Ascending aorta (tissue), 2 donors: ENCODE data around the gene BCAR1. TPM values are rescaled to one million over a fixed set of nuclear protein-coding genes. Genes with fewer than 3 reads are reported as not detected.

Experiments
- DNase-seq, 2 donors: peaks; one replicate each; pipeline ENCODE4 v3.0.0-alpha.2; 2019; ENCODE audit warnings: low spot score in 2 of 2
- H3K27ac ChIP-seq, 2 donors: fragments of 200-600 bp; sonication (generic); one replicate each; pipeline ENCODE4 v1.5.1; 2016 to 2017; ENCODE audit warnings: mild to moderate bottlenecking in 1 of 2
- H3K27me3 ChIP-seq: fragments of 200-600 bp; sonication (generic); one replicate; pipeline ENCODE4 v1.5.1; 2017
- H3K36me3 ChIP-seq, 2 donors: fragments of 200-600 bp; sonication (generic); one replicate each; pipeline ENCODE4 v1.5.1; 2016
- H3K4me1 ChIP-seq, 2 donors: fragments of 200-600 bp; sonication (generic); one replicate each; pipeline ENCODE4 v1.5.1; 2016 to 2017; ENCODE audit warnings: mild to moderate bottlenecking in 1 of 2
- H3K4me3 ChIP-seq, 2 donors: fragments of 200-600 bp; sonication (generic); one replicate each; pipeline ENCODE4 v1.5.1; 2016 to 2017; ENCODE audit warnings: mild to moderate bottlenecking in 1 of 2
- H3K9me3 ChIP-seq, 2 donors: fragments of 200-600 bp; sonication (generic); one replicate each; pipeline ENCODE4 v1.5.1; 2016
- CTCF ChIP-seq, 3 experiments: fragments of 200-600 bp in 2 of 3; fragments of 450-650 bp in 1 of 3; sonication (generic) in 2 of 3; IDR thresholded peaks; one replicate each; pipeline ENCODE4 v1.5.1; 2016 to 2019; ENCODE audit warnings: antibody characterized with exemption in 3 of 3, mild to moderate bottlenecking in 1 of 3, moderate library complexity in 1 of 3
- intact Hi-C: fragments of 100-400 bp; cut with DNase I; formaldehyde crosslinking; loops from one replicate; pipeline ENCODE4 v1.15.1; 2023
- total RNA-seq: library from RNA; depleted of rRNA; stranded (reverse); fragments of >200 nt; gene quantifications from one replicate; pipeline ENCODE4 v1.1.0, GENCODE V29; 2016

Gene BCAR1
- total RNA-seq, 1 donor from 2014 or later: 243 TPM

DNA sequence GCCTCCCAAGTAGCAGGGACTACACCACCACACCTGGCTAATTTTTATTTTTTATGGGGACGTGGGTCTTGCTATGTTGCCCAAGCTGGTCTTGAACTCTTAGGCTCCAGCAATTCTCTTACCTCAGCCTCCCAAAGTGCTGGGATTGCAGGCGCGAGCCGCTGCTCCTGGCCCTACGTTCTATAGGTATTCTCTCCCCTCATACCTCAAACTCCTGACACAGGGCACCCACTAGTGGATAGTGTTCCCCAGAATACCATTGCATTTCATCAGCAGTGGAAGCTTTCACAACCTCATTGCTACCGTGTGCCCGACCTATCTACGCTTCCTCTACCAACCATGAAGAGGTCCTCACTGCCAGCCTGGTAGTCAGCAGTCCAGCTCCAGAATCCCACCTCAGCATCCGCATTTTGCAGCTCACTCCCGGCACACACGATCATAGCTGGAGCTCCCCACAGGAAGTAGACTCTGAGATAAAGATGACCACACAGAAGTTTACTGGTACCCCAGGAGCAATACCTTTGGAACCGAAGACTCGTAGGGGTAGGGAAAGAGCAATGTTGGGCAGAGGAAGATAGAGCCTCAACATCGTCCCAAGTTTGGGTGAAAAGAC lies 53.8 kb downstream of the BCAR1 start:
- DNase-seq: no peak
- H3K27me3 ChIP-seq: no peaks in the 10 kb centered on the region
- H3K4me3 ChIP-seq: no peak overlapping the region
- no peak for TF ChIP-seq CTCF (IDR thresholded peaks at IDR 0.05)
- no peaks in the 10 kb centered on the region for H3K36me3 ChIP-seq
- H3K27ac ChIP-seq: no peak overlapping the region
- H3K4me1 ChIP-seq: peaks cover 0 to 15% of the 10 kb centered on the region in 2 donors
- intact Hi-C loops: no loop called here
- no peaks in the 10 kb centered on the region for H3K9me3 ChIP-seq

GRCh38 chr16:75196836-75197235 lies 54.6 kb downstream of the BCAR1 start:
- Histone ChIP-seq H3K27ac (no peak overlapping the region), H3K4me3 (no peak overlapping the region), H3K9me3 (no peaks in the 10 kb centered on the region), H3K27me3 (no peaks in the 10 kb centered on the region), H3K4me1 (peaks cover 0 to 15% of the 10 kb centered on the region in 2 donors), H3K36me3 (no peaks in the 10 kb centered on the region)
- TF ChIP-seq CTCF (IDR thresholded peaks at IDR 0.05): no peak
- intact Hi-C loops: no loop called here
- no peak for DNase-seq

GRCh38 chr16:75195811-75196790 lies 55.3 kb downstream of the BCAR1 start:
- intact Hi-C loops: no loop called here
- DNase-seq: no peak
- no peak for TF ChIP-seq CTCF (IDR thresholded peaks at IDR 0.05)
- Histone ChIP-seq H3K4me3 (no peak overlapping the region), H3K4me1 (peaks cover 0 to 14% of the 10 kb centered on the region in 2 donors), H3K9me3 (no peaks in the 10 kb centered on the region), H3K36me3 (no peaks in the 10 kb centered on the region), H3K27ac (no peak overlapping the region), H3K27me3 (no peaks in the 10 kb centered on the region)

DNA sequence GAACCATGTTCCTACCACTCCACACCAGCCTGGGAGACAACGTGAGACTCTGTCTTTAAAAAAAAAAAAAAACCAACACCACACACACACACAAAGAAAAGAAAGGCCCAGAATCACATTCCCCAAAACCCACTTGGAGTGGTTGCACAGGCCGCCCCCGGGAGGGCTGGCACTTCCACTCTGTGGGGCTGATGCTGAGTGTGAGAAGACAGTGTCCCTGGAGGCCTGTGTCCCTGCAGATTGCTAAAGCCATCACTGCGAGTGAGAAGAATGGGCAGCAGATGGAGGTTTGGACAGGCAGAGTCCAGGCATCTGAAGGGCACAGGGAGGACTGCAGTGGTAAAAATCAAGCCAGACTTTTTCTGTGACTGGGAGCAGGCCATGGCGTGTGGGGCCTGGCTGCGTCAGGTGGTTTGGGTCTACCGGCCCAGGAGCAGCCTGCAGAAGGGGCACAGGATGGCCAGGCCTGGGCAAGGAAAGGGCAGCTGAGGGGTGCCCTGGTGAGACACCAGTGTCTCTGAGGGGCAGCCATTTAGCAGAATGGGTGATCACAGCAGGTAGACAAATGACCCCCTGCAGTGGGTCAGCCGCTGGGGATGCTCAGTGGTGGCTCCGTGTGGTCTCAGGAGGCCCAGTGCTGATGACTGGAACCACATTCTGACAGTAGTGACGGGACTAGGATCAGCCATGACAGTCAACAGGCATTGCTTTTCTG lies 57.5 kb downstream of the BCAR1 start:
- Histone ChIP-seq H3K4me3 (no peak overlapping the region), H3K36me3 (no peaks in the 10 kb centered on the region), H3K4me1 (no peaks in the 10 kb centered on the region), H3K9me3 (no peaks in the 10 kb centered on the region), H3K27ac (no peak overlapping the region), H3K27me3 (no peaks in the 10 kb centered on the region)
- intact Hi-C loops: no loop called here
- TF ChIP-seq CTCF (IDR thresholded peaks at IDR 0.05): no peak
- DNase-seq: no peak

DNA sequence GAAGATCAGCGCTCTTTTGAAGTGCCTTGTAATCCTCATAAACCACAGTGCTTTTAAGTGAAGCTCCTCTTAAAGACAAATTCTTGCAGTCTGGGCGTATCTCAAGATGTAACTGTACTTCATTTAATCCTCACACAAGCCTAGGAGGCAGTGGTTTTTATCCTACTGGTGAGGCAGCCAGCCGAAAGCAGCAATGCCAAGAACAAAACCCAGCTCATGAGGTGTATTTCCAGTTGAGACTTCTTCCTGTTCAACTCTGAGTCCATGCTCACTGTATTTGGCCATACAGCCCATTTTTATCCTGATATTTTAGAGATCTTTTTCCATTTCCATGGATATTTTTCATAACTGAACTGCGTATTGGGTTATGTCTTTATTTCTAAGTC lies 58.2 kb downstream of the BCAR1 start:
- H3K4me3 ChIP-seq: no peak overlapping the region
- no peaks in the 10 kb centered on the region for H3K9me3 ChIP-seq
- no peak for DNase-seq
- no peaks in the 10 kb centered on the region for H3K36me3 ChIP-seq
- H3K27ac ChIP-seq: no peak overlapping the region
- H3K27me3 ChIP-seq: no peaks in the 10 kb centered on the region
- intact Hi-C loops: no loop called here
- TF ChIP-seq CTCF (IDR thresholded peaks at IDR 0.05): no peak
- H3K4me1 ChIP-seq: no peaks in the 10 kb centered on the region
